Esophagus muscularis mucosa (tissue), 4 donors: ENCODE measurements around the gene GSX2. TPM values are rescaled to one million over a fixed set of nuclear protein-coding genes. Genes with fewer than 3 reads are reported as not detected.
"Not testable (repeated sequence)": the region's sequence is repeated elsewhere in the genome, so short reads cannot be mapped to it uniquely, and the experiment has no call there.

Experiments
- DNase-seq: peaks from one replicate; pipeline ENCODE4 v3.0.0-alpha.2; 2017; ENCODE audit errors: extremely low spot score
- H3K27ac ChIP-seq, 4 donors: fragments of 200-600 bp; sonication (generic); replicated peaks in 1 of 4; 1 replicate in 3 of 4; 2 replicates in 1 of 4; pipeline ENCODE4 v1.5.1; 2016 to 2019; ENCODE audit warnings: mild to moderate bottlenecking in 1 of 4
- H3K27me3 ChIP-seq, 4 donors: fragments of 200-600 bp; sonication (generic); one replicate each; pipeline versions ENCODE4 v1.5.1 to v1.6.0; 2016 to 2019
- H3K36me3 ChIP-seq, 4 donors: fragments of 200-600 bp; sonication (generic); one replicate each; pipeline ENCODE4 v1.5.1; 2016 to 2019
- H3K4me1 ChIP-seq, 4 donors: fragments of 200-600 bp; sonication (generic); one replicate each; pipeline ENCODE4 v1.5.1; 2016 to 2019
- H3K4me3 ChIP-seq, 4 donors: fragments of 200-600 bp; sonication (generic); 1 replicate in 2 of 4; 2 replicates in 2 of 4; pipeline ENCODE4 v1.5.1; 2016 to 2019; ENCODE audit warnings: mild to moderate bottlenecking in 4 of 4, moderate library complexity in 1 of 4
- H3K9me3 ChIP-seq, 4 donors: fragments of 200-600 bp; sonication (generic); 1 replicate in 3 of 4; 2 replicates in 1 of 4; pipeline ENCODE4 v1.5.1; 2016 to 2019
- EP300 ChIP-seq: sonication (generic); formaldehyde crosslinking; IDR thresholded peaks from one replicate; pipeline ENCODE4 v1.6.1; 2017; ENCODE audit warnings: antibody characterized with exemption
- POLR2A ChIP-seq: fragments of 450-650 bp; IDR thresholded peaks from one replicate; pipeline ENCODE4 v1.6.1; 2017; ENCODE audit warnings: antibody characterized with exemption, moderate library complexity, mild to moderate bottlenecking, low read depth
- POLR2AphosphoS5 ChIP-seq, 2 donors: sonication (generic); formaldehyde crosslinking; IDR thresholded peaks; one replicate each; pipeline ENCODE4 v1.6.1; 2017; ENCODE audit warnings: antibody characterized with exemption in 2 of 2
- WGBS: methylation state at CpG from one replicate; pipeline ENCODE4 v1.1.5; 2018; 5-methylcytosine and 5-hydroxymethylcytosine counted together
- intact Hi-C: fragments of 100-400 bp; cut with DNase I; formaldehyde crosslinking; loops from one replicate; pipeline ENCODE4 v1.15.1; 2023
- total RNA-seq, 4 donors: library from RNA; depleted of rRNA; stranded (reverse); fragments of >200 nt; gene quantifications; one replicate each; pipeline versions ENCODE4 v1.1.0 to v1.2.1, GENCODE V29; 2016
- TF ChIP-seq, protein P1 (sequence below), 3 experiments: fragments of 200-600 bp in 2 of 3; fragments of 450-650 bp in 1 of 3; sonication (generic) in 2 of 3; IDR thresholded peaks; one replicate each; pipeline ENCODE4 v1.5.1; 2017 to 2019; ENCODE audit warnings: antibody characterized with exemption in 3 of 3, mild to moderate bottlenecking in 2 of 3, moderate library complexity in 1 of 3

GSX2 gene
- total RNA-seq, 4 donors from 2014 or later = not detected

DNA sequence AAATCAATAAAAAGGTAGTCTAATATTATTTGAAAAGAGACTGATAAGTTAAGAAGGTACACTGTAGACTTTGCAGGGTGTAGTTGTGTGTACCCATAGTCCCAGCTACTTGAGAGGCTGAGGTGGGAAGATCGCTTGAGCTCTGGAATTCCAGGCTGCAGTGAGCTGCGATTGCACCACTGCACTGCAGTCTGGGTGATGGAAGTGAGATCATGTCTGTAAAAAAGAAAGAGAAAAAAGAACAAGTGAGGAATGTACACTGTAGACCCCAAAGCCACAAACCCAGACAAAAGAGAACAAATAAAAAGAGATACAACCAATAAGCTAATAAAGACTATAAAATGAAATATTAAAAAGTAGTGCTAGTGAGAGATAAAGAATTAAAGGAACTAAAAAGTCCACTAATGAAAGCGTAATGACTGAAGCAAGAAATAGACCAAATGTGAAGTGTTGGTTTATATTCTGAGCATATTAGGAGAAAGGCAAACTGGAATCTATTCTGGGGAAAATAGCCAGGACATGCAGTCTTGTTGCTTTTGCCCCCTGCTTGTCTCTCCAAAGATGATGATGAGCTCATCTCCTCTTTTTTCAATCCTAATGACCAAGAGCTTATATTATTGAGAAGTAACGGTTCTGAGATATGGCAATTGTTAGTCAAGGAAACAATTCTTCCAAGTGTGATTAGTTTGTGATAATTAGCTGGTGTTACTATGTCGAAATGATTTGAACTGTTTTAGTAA, 19.1 kb downstream of the GSX2 start:
- Histone ChIP-seq H3K4me1 (no peaks in the 10 kb centered on the region), H3K36me3 (no peaks in the 10 kb centered on the region), H3K4me3 (no peak overlapping the region), H3K27me3 (peaks cover 0 to 25% (median 0%) of the 10 kb centered on the region in 4 donors), H3K27ac (no peak overlapping the region), H3K9me3 (no peaks in the 10 kb centered on the region)
- DNase-seq = no peak
- WGBS = 78% methylated on average over 5 of the region's 5 CpGs
- TF ChIP-seq POLR2AphosphoS5 (IDR thresholded peaks at IDR 0.05) = no peak
- intact Hi-C loops = no loop called here

DNA sequence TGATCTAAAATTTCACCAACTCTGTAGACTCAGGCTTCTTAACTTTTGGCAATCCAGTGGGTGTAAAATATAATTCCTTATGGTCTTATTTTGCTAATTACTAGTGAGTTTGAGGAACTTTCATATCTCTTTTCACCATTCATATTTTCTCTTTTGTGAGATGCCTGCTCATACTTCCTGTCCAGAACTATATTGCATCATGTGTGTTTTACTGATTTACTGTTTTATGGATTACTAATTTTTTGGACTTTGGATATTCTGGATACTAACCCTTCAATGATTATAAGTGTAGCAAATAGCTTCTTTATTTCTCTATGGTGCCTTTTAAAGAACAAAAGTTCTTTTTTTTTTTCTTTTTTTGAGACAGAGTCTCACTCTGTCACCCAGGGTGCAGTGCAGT, 20.6 kb downstream of the GSX2 start:
- intact Hi-C loops = no loop called here
- no peaks in the 10 kb centered on the region for H3K4me1 ChIP-seq
- H3K4me3 ChIP-seq = no peak overlapping the region
- no peaks in the 10 kb centered on the region for H3K36me3 ChIP-seq
- H3K27ac ChIP-seq = no peak overlapping the region
- TF ChIP-seq POLR2A (no peak), EP300 (no peak), POLR2AphosphoS5 (IDR thresholded peaks at IDR 0.05) (no peak)
- TF ChIP-seq, protein P1, sequence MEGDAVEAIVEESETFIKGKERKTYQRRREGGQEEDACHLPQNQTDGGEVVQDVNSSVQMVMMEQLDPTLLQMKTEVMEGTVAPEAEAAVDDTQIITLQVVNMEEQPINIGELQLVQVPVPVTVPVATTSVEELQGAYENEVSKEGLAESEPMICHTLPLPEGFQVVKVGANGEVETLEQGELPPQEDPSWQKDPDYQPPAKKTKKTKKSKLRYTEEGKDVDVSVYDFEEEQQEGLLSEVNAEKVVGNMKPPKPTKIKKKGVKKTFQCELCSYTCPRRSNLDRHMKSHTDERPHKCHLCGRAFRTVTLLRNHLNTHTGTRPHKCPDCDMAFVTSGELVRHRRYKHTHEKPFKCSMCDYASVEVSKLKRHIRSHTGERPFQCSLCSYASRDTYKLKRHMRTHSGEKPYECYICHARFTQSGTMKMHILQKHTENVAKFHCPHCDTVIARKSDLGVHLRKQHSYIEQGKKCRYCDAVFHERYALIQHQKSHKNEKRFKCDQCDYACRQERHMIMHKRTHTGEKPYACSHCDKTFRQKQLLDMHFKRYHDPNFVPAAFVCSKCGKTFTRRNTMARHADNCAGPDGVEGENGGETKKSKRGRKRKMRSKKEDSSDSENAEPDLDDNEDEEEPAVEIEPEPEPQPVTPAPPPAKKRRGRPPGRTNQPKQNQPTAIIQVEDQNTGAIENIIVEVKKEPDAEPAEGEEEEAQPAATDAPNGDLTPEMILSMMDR (IDR thresholded peaks at IDR 0.05) = no peak
- peaks cover 0 to 20% (median 0%) of the 10 kb centered on the region in 4 donors for H3K27me3 ChIP-seq
- H3K9me3 ChIP-seq = no peaks in the 10 kb centered on the region
- DNase-seq = no peak

DNA sequence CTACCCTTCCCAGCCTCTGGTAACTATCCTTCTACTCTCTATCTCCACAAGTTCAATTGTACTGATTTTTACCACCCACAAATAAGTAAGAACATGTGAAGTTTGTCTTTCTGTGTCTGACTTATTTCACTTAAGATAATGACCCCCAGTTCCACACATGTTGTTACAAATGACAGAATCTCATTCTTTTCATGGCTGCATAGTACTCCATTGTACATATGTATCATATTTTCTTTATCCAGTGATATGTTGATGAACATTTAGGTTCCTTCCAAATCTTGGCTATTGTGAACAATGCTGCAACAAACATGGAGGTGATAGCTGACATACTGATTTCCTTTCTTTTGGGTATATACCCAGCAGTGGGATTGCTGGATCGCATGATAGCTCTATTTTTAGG, 27.7 kb downstream of the GSX2 start:
- intact Hi-C loops = no loop called here
- DNase-seq = no peak
- H3K27me3 ChIP-seq = peaks cover 0 to 4% (median 0%) of the 10 kb centered on the region in 4 donors
- 86% methylated on average over 1 of the region's 1 CpG for WGBS
- H3K36me3 ChIP-seq = no peaks in the 10 kb centered on the region
- TF ChIP-seq POLR2AphosphoS5 (IDR thresholded peaks at IDR 0.05) = no peak
- no peaks in the 10 kb centered on the region for H3K4me1 ChIP-seq
- H3K27ac ChIP-seq = no peak overlapping the region
- peaks cover 0 to 15% (median 13%) of the 10 kb centered on the region in 4 donors for H3K9me3 ChIP-seq
- H3K4me3 ChIP-seq = no peak overlapping the region

DNA sequence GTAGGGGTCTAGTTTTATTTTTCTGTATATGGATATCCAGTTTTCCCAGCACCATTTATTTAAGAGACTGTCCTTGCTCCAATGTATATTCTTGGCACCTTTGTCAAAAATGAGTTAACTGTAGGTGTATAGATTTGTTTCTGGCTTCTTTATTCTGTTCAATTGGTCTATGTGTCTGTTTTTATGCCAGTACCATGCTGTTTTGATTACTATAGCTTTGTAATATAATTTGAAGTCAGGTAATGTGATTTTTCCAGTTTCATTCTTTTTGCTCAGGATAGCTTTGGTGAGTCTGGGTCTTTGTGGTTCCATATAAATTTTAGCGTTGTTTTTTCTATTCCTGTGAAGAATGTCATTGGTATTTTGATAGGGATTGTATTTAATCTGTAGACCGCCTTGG, 28.7 kb downstream of the GSX2 start:
- H3K36me3 ChIP-seq, DNase-seq, H3K4me3 ChIP-seq, H3K27ac ChIP-seq, intact Hi-C loops, H3K27me3 ChIP-seq, H3K4me1 ChIP-seq: not testable (repeated sequence)
- H3K9me3 ChIP-seq = peaks cover 0 to 15% (median 13%) of the 10 kb centered on the region in 4 donors
- WGBS = 99% methylated on average over 2 of the region's 2 CpGs

DNA sequence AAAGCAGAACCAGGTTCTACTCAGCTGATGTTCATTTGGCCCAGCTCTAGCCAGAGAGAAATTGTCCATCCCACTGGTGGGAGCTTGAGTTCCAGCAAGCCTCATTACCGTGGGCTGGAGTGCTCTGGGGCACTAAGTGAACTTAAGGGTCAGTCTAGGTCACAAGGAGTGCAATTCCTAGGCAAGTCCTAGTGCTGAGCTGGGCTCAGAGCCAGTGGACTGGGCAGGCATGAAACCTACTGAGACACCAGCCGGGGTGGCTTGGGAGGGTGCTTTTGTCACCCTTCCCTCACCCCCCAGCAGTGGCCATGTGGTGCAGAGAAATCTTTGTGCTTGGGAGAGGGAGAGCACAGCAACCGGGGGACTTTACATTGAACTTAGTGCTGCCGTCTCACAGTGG, 39.4 kb downstream of the GSX2 start:
- Histone ChIP-seq H3K27me3 (peaks cover 0 to 3% (median 0%) of the 10 kb centered on the region in 4 donors), H3K27ac (no peak overlapping the region), H3K4me1 (no peaks in the 10 kb centered on the region), H3K9me3 (no peaks in the 10 kb centered on the region), H3K36me3 (no peaks in the 10 kb centered on the region), H3K4me3 (no peak overlapping the region)
- no peak for TF ChIP-seq POLR2A
- TF ChIP-seq, protein P1 (IDR thresholded peaks at IDR 0.05) = no peak
- no peak for TF ChIP-seq EP300
- no peak for TF ChIP-seq POLR2AphosphoS5 (IDR thresholded peaks at IDR 0.05)
- intact Hi-C loops = no loop called here
- 86% methylated on average over 2 of the region's 4 CpGs for WGBS
- no peak for DNase-seq

DNA sequence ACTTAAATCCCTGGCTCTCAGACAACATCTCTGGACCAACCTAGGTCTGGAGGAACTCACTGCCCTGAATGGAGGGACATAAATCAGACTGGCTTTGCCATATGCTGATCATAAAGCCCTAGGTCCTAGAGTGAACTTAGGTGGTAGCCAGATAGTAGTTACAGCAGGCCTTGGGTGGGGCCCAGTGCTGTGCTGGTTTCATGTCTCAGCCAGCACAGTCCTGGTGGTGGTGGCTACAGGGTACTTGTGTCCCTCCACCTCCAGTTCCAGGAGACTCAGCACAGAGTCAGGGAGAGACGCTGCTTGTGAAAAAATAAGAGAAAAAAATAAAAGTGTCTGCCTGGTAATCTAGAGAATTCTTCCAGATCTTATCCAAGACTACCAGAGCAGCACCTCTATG, 40.3 kb downstream of the GSX2 start:
- H3K9me3 ChIP-seq = no peaks in the 10 kb centered on the region
- no peak overlapping the region for H3K27ac ChIP-seq
- 90% methylated on average over 1 of the region's 1 CpG for WGBS
- no peak overlapping the region for H3K4me3 ChIP-seq
- intact Hi-C loops = no loop called here
- no peak for TF ChIP-seq EP300
- no peak for TF ChIP-seq POLR2AphosphoS5 (IDR thresholded peaks at IDR 0.05)
- TF ChIP-seq, protein P1 (IDR thresholded peaks at IDR 0.05) = no peak
- TF ChIP-seq POLR2A = no peak
- no peak for DNase-seq
- peaks cover 0 to 3% (median 0%) of the 10 kb centered on the region in 4 donors for H3K27me3 ChIP-seq
- no peaks in the 10 kb centered on the region for H3K36me3 ChIP-seq
- H3K4me1 ChIP-seq = no peaks in the 10 kb centered on the region
